H1 (cell line): Measurements from ENCODE around the gene POU2F1. TPM values are rescaled to one million over a fixed set of nuclear protein-coding genes. Genes with fewer than 3 reads are reported as not detected.

Experiments
- CTCF ChIA-PET: fragments of 300-600 bp; sonication (Branson Sonifier 250); formaldehyde crosslinking; loops from one replicate; lab custom pipeline; 2021; ENCODE audit not compliant: partially characterized antibody; lab: Charles Lee
- POLR2A ChIA-PET: fragments of 300-600 bp; sonication (Branson Sonifier 250); formaldehyde crosslinking; loops from one replicate; lab custom pipeline; 2021; ENCODE audit warnings: inconsistent platforms; ENCODE audit not compliant: partially characterized antibody; lab: Charles Lee
- DNase-seq, 2 experiments: peaks; one replicate each; pipeline versions ENCODE4 v3.0.0 to v3.0.0-alpha.2; 2010 to 2022; ENCODE audit warnings: low spot score in 2 of 2, low read depth in 1 of 2, mixed read lengths in 1 of 2
- FAIRE-seq: peaks from 2 replicates; lab custom pipeline; 2011; peaks lifted over from hg19 to GRCh38; lab: Jason Lieb, UNC
- H2AFZ ChIP-seq: 2 replicates; pipeline ENCODE4 v1.8.1; 2012; ENCODE audit warnings: low read length, inconsistent platforms
- H2AK5ac ChIP-seq: 2 replicates; pipeline ENCODE4 v1.6.1; 2013; ENCODE audit warnings: low read depth, low read length
- H2BK120ac ChIP-seq: replicated peaks from 2 replicates; pipeline ENCODE3; 2013; ENCODE audit warnings: low read depth, low read length, inconsistent platforms
- H2BK12ac ChIP-seq: 2 replicates; pipeline ENCODE4 v1.6.1; 2013; ENCODE audit warnings: low read depth, low read length
- H2BK15ac ChIP-seq: 2 replicates; pipeline ENCODE4 v1.6.1; 2013; ENCODE audit warnings: low read length
- H2BK20ac ChIP-seq: 2 replicates; pipeline ENCODE4 v1.6.1; 2013; ENCODE audit warnings: low read length
- H2BK5ac ChIP-seq: 2 replicates; pipeline ENCODE4 v1.6.1; 2013; ENCODE audit warnings: low read depth, low read length
- H3K14ac ChIP-seq: 2 replicates; pipeline ENCODE4 v1.6.1; 2013; ENCODE audit warnings: inconsistent platforms; ENCODE audit not compliant: insufficient read length
- H3K18ac ChIP-seq: 2 replicates; pipeline ENCODE4 v1.6.1; 2013; ENCODE audit warnings: low read length; ENCODE audit errors: extremely low read depth
- H3K23ac ChIP-seq: 2 replicates; pipeline ENCODE4 v1.6.1; 2013; ENCODE audit warnings: inconsistent platforms; ENCODE audit not compliant: insufficient read length
- H3K23me2 ChIP-seq: 2 replicates; pipeline ENCODE4 v1.6.1; 2013; ENCODE audit warnings: low read depth, low read length
- H3K27ac ChIP-seq: 2 replicates; pipeline ENCODE4 v1.6.1; 2011; ENCODE audit warnings: low read depth, low read length, inconsistent platforms
- H3K27me3 ChIP-seq, 4 experiments: replicated peaks in 1 of 4; 1 replicate in 1 of 4; 2 replicates in 3 of 4; pipeline versions ENCODE4 v1.6.1 to v1.8.1; 2011 to 2013; ENCODE audit warnings: low read length in 3 of 4, mild to moderate bottlenecking in 3 of 4, inconsistent platforms in 2 of 4, mixed read lengths in 2 of 4, moderate library complexity in 1 of 4; ENCODE audit not compliant: control insufficient read depth in 3 of 4, insufficient read depth in 3 of 4; ENCODE audit errors: extremely low read depth in 1 of 4
- H3K36me3 ChIP-seq, 4 experiments: 2 replicates each; pipeline versions ENCODE4 v1.6.1 to v1.8.1; 2011 to 2013; ENCODE audit warnings: mild to moderate bottlenecking in 4 of 4, low read length in 3 of 4, moderate library complexity in 2 of 4, control low read depth in 1 of 4, inconsistent platforms in 1 of 4; ENCODE audit not compliant: insufficient read depth in 4 of 4, control insufficient read depth in 2 of 4
- H3K4ac ChIP-seq: replicated peaks from 2 replicates; pipeline ENCODE3; 2013; ENCODE audit warnings: low read length, low read depth, mixed read lengths, inconsistent platforms; ENCODE audit not compliant: insufficient read length
- H3K4me1 ChIP-seq, 4 experiments: replicated peaks in 1 of 4; 1 replicate in 1 of 4; 2 replicates in 3 of 4; pipeline versions ENCODE4 v1.6.1 to v1.8.1; 2011 to 2013; ENCODE audit warnings: low read length in 3 of 4, inconsistent platforms in 2 of 4, mixed read lengths in 1 of 4; ENCODE audit not compliant: insufficient read depth in 4 of 4, control insufficient read depth in 3 of 4
- H3K4me2 ChIP-seq, 2 experiments: 2 replicates each; pipeline versions ENCODE4 v1.6.1 to v1.8.1; 2011 to 2013; ENCODE audit warnings: low read depth in 2 of 2, low read length in 2 of 2, control low read depth in 1 of 2, inconsistent platforms in 1 of 2, mild to moderate bottlenecking in 1 of 2; ENCODE audit not compliant: insufficient read depth in 1 of 2
- H3K4me3 ChIP-seq, 4 experiments: fragments of 200-600, 300-600 bp in 1 of 4; sonication (generic), shearing (Covaris generic), sonication (Bioruptor Twin) in 1 of 4; 2 replicates each; pipeline versions ENCODE4 v1.5.1 to v1.8.1; 2011 to 2016; ENCODE audit warnings: low read length in 4 of 4, low read depth in 3 of 4, control low read depth in 2 of 4, inconsistent platforms in 2 of 4, mild to moderate bottlenecking in 2 of 4, mixed read lengths in 1 of 4, moderate library complexity in 1 of 4; ENCODE audit not compliant: insufficient read depth in 2 of 4; ENCODE audit errors: extremely low read depth in 1 of 4
- H3K56ac ChIP-seq: replicated peaks from 2 replicates; pipeline ENCODE3; 2013; ENCODE audit warnings: low read depth, mild to moderate bottlenecking, mixed read lengths, low read length, inconsistent platforms; ENCODE audit not compliant: insufficient read length
- H3K79me1 ChIP-seq: 2 replicates; pipeline ENCODE4 v1.6.1; 2013; ENCODE audit warnings: low read depth, low read length, control low read depth
- H3K79me2 ChIP-seq, 2 experiments: 2 replicates each; pipeline versions ENCODE4 v1.6.1 to v1.8.1; 2012 to 2013; ENCODE audit warnings: low read length in 2 of 2, mild to moderate bottlenecking in 2 of 2, inconsistent platforms in 1 of 2; ENCODE audit not compliant: insufficient read depth in 2 of 2, control insufficient read depth in 1 of 2
- H3K9ac ChIP-seq, 4 experiments: replicated peaks in 1 of 4; 1 replicate in 1 of 4; 2 replicates in 3 of 4; pipeline versions ENCODE4 v1.6.1 to v1.8.1; 2011 to 2013; ENCODE audit warnings: low read depth in 3 of 4, low read length in 3 of 4, control low read depth in 2 of 4, mild to moderate bottlenecking in 2 of 4, moderate library complexity in 2 of 4, inconsistent platforms in 1 of 4; ENCODE audit errors: extremely low read depth in 1 of 4
- H3K9me3 ChIP-seq, 2 experiments: 2 replicates each; pipeline versions ENCODE4 v1.6.1 to v1.8.1; 2012 to 2013; ENCODE audit warnings: mild to moderate bottlenecking in 2 of 2, moderate library complexity in 2 of 2, control low read depth in 1 of 2, inconsistent platforms in 1 of 2, low read depth in 1 of 2, low read length in 1 of 2, mixed read lengths in 1 of 2; ENCODE audit not compliant: insufficient read depth in 2 of 2
- H4K20me1 ChIP-seq, 2 experiments: replicated peaks in 1 of 2; 2 replicates each; pipeline versions ENCODE3 to v1.8.1; 2011 to 2013; ENCODE audit warnings: inconsistent platforms in 2 of 2, low read length in 2 of 2, mild to moderate bottlenecking in 1 of 2; ENCODE audit not compliant: insufficient read depth in 2 of 2, control insufficient read depth in 1 of 2
- H4K5ac ChIP-seq: 2 replicates; pipeline ENCODE4 v1.6.1; 2013; ENCODE audit warnings: low read length, low read depth, mixed read lengths, inconsistent platforms; ENCODE audit not compliant: insufficient read length
- H4K8ac ChIP-seq: 2 replicates; pipeline ENCODE4 v1.8.0; 2013; ENCODE audit warnings: mild to moderate bottlenecking, moderate library complexity, low read length, inconsistent platforms; ENCODE audit not compliant: insufficient read depth; ENCODE audit errors: extremely low read depth
- H4K91ac ChIP-seq: replicated peaks from 2 replicates; pipeline ENCODE3; 2013; ENCODE audit warnings: low read length, mixed read lengths, inconsistent platforms; ENCODE audit not compliant: insufficient read length
- BRCA1 ChIP-seq: IDR thresholded peaks from 2 replicates; pipeline ENCODE4 v1.6.1; 2012; ENCODE audit warnings: low read depth, low read length, improper control_type of control experiment
- CBX5 ChIP-seq: fragments of 300-800, 300-1000 bp; sonication (generic); IDR thresholded peaks from 2 replicates; pipeline ENCODE4 v1.7.1; 2016; ENCODE audit warnings: antibody characterized with exemption, low read length, low read depth
- CHD2 ChIP-seq: IDR thresholded peaks from 2 replicates; pipeline ENCODE4 v1.6.1; 2012; ENCODE audit warnings: low read length, improper control_type of control experiment
- CREB1 ChIP-seq: IDR thresholded peaks from 2 replicates; pipeline ENCODE4 v1.6.1; 2012; ENCODE audit warnings: inconsistent platforms
- E2F6 ChIP-seq: IDR thresholded peaks from 2 replicates; pipeline ENCODE4 v1.6.1; 2012; ENCODE audit warnings: inconsistent platforms
- FOSL1 ChIP-seq: IDR thresholded peaks from 2 replicates; pipeline ENCODE4 v1.6.1; 2011; ENCODE audit warnings: mild to moderate bottlenecking, low read depth, low read length, moderate library complexity; ENCODE audit not compliant: insufficient read depth
- KDM4A ChIP-seq: IDR thresholded peaks from one replicate; pipeline ENCODE4 v1.7.1; 2012; ENCODE audit warnings: low read depth, mild to moderate bottlenecking, moderate library complexity, low read length, inconsistent platforms; ENCODE audit not compliant: severe bottlenecking
- PHF8 ChIP-seq: fragments of 200-600 bp; sonication (generic); conservative IDR thresholded peaks from 2 replicates; pipeline ENCODE4 v1.7.1; 2012; ENCODE audit warnings: low read depth, mild to moderate bottlenecking, inconsistent platforms, low read length, moderate library complexity
- POU5F1 ChIP-seq: IDR thresholded peaks from 2 replicates; pipeline ENCODE4 v1.6.1; 2011; ENCODE audit warnings: low read depth, mild to moderate bottlenecking, low read length, moderate library complexity
- RBBP5 ChIP-seq: IDR thresholded peaks from 2 replicates; pipeline ENCODE4 v1.7.1; 2012; ENCODE audit warnings: low read depth, mild to moderate bottlenecking, inconsistent platforms, low read length, moderate library complexity, borderline replicate concordance
- SIRT6 ChIP-seq: IDR thresholded peaks from one replicate; pipeline ENCODE4 v1.7.1; 2012; ENCODE audit warnings: low read length, inconsistent platforms
- SP2 ChIP-seq: IDR thresholded peaks from 2 replicates; pipeline ENCODE4 v1.6.1; 2012; ENCODE audit warnings: mild to moderate bottlenecking, low read length, inconsistent platforms
- SRF ChIP-seq: IDR thresholded peaks from 2 replicates; pipeline ENCODE4 v1.6.1; 2011; ENCODE audit warnings: mild to moderate bottlenecking, low read depth, low read length, moderate library complexity
- TBP ChIP-seq: IDR thresholded peaks from 2 replicates; pipeline ENCODE4 v1.6.1; 2011; ENCODE audit warnings: low read depth, low read length, improper control_type of control experiment
- YY1 ChIP-seq: IDR thresholded peaks from 2 replicates; pipeline ENCODE4 v1.6.1; 2011; ENCODE audit warnings: low read depth, mild to moderate bottlenecking, low read length
- WGBS, 2 experiments: shearing (Covaris generic) in 1 of 2; methylation state at CpG; one replicate each; pipeline versions ENCODE4 v1.1.6 to v1.1.7; 2013 to 2015; ENCODE audit warnings: low lambda C conversion rate in 2 of 2, mixed read lengths in 2 of 2, inconsistent platforms in 1 of 2, low coverage in 1 of 2, missing lambda C conversion rate in 1 of 2; ENCODE audit not compliant: insufficient replicate concordance in 2 of 2, insufficient coverage in 1 of 2, insufficient read length in 1 of 2; ENCODE audit errors: extremely low coverage in 1 of 2, missing lambda C conversion rate in 1 of 2; 5-methylcytosine and 5-hydroxymethylcytosine counted together
- polyA plus RNA-seq, 7 experiments: library from polyadenylated mRNA; depleted of rRNA in 3 of 7; stranded (reverse) in 5 of 7; unstranded in 2 of 7; fragments of >200 nt in 5 of 7; fragments of 200-250 nt in 2 of 7; gene quantifications; 1 replicate in 5 of 7; 2 replicates in 1 of 7; 4 replicates in 1 of 7; pipeline versions ENCODE4 v1.2.1 to v1.2.3, GENCODE V29; 2011 to 2013; ENCODE audit warnings: missing spikeins in 2 of 7, mixed read lengths in 2 of 7
- total RNA-seq: library from RNA; stranded (reverse); fragmentation: NEBNext Ultra II Directional; extraction: Animal tissue kit (Norgen Biotek cat#: 25700); gene quantifications from 2 replicates; pipeline ENCODE4 v1.2.1, GENCODE V29; 2021

Gene POU2F1
- total and polyA plus RNA-seq, 2 of the 8 experiments (the other 6 are each of a cell fraction or from before 2014, with no cell fraction given) = 37.0 to 57.2 TPM

GRCh38 chr1:167190747-167191237 is 29.9 kb upstream of the POU2F1 start:
- no peaks in the 10 kb centered on the region; a peak in 1 of 7 replicates for H3K4me1 ChIP-seq
- H3K14ac ChIP-seq = no peak overlapping the region
- no peak overlapping the region for H4K8ac ChIP-seq
- WGBS, 2 experiments = 88% methylated on average over 9 of the region's 9 CpGs; no CpG with 5 or more reads in 1 of the 2 experiments
- no peak overlapping the region for H2BK120ac ChIP-seq
- H2AFZ ChIP-seq = no peak overlapping the region
- no peaks in the 10 kb centered on the region for H4K20me1 ChIP-seq
- H3K56ac ChIP-seq = no peak overlapping the region
- H3K18ac ChIP-seq = no peak overlapping the region
- ChIA-PET CTCF (interaction anchor here (0.8 kb wide), 1 partner anchor 13 kb away, joined by 3 read pairs; no protein-coding TSS in a partner anchor), POLR2A (interaction anchor here (1.1 to 1.6 kb wide), 2 partner anchors 15 to 29 kb away, joined by 3 to 6 read pairs; partner anchors contain the start of gene POU2F1)
- no peak overlapping the region for H2BK20ac ChIP-seq
- H3K23me2 ChIP-seq = no peaks in the 10 kb centered on the region
- H3K79me1 ChIP-seq = no peaks in the 10 kb centered on the region
- DNase-seq (no peak), FAIRE-seq (no peak)
- no peak overlapping the region for H3K27ac ChIP-seq
- H2BK5ac ChIP-seq = no peak overlapping the region
- H3K4me3 ChIP-seq = no peak overlapping the region
- no peaks in the 10 kb centered on the region for H3K9me3 ChIP-seq
- no peaks in the 10 kb centered on the region for H3K27me3 ChIP-seq
- H3K4me2 ChIP-seq = no peak overlapping the region
- no peak overlapping the region; a peak in 1 of 7 replicates for H3K9ac ChIP-seq
- no peak overlapping the region for H3K23ac ChIP-seq
- H3K36me3 ChIP-seq = no peaks in the 10 kb centered on the region
- no peak overlapping the region for H2BK12ac ChIP-seq
- H2AK5ac ChIP-seq = no peak overlapping the region
- H3K79me2 ChIP-seq = no peaks in the 10 kb centered on the region
- H4K91ac ChIP-seq = no peak overlapping the region
- H3K4ac ChIP-seq = no peak overlapping the region
- no peak overlapping the region for H2BK15ac ChIP-seq
- H4K5ac ChIP-seq = no peak overlapping the region
- TF ChIP-seq PHF8 = no peak
- TF ChIP-seq CHD2 = no peak
- no peak for TF ChIP-seq RBBP5
- TF ChIP-seq CBX5 = no peak
- TF ChIP-seq FOSL1 = no peak
- TF ChIP-seq SP2 = no peak
- TF ChIP-seq POU5F1 = no peak
- no peak for TF ChIP-seq SIRT6
- no peak for TF ChIP-seq SRF
- TF ChIP-seq KDM4A = no peak
- TF ChIP-seq YY1 = no peak
- TF ChIP-seq TBP = no peak
- no peak for TF ChIP-seq BRCA1
- TF ChIP-seq CREB1 = no peak
- TF ChIP-seq E2F6 = no peak
